Measurements from ENCODE around the gene ATP9A.

- TF ChIP-seq RFX5 (IDR thresholded peaks at IDR 0.05; ENCODE audit: low read length) (no peak), EP300 (IDR thresholded peaks at IDR 0.05; ENCODE audit: borderline replicate concordance in 1 of 2, low read depth in 1 of 2, low read length in 1 of 2) (no peak), CTCF (IDR thresholded peaks at IDR 0.05) (no peak)
Measured at GRCh38 chr20:51563174-51563485, 205.1 kb downstream of the ATP9A start.
